ENCODE results near the gene MCAM.

MCAM gene

GRCh38 chr11:119263352-119263940, 53.5 kb downstream of the MCAM start:
- no peak for DNase-seq (ENCODE audit: low read depth)

GRCh38 chr11:119262668-119263351, 54.1 kb downstream of the MCAM start:
- no peak for DNase-seq (ENCODE audit: low read depth)

GRCh38 chr11:119258983-119259382, 57.9 kb downstream of the MCAM start:
- DNase-seq (ENCODE audit: low read depth): no peak

Measured in activated gamma-delta T cell treated with anti-CD3 and anti-CD28 coated beads, Interleukin-2, amount 50 U/mL, for 16 hours (primary cell).